ENCODE results near the gene OAS2.
A peak's percentile ranks its signal among the peaks of the same experiment; 100 is the strongest.

Gene OAS2

GRCh38 chr12:113022563-113023297, 44.4 kb downstream of the OAS2 start:
- no peak for DNase-seq

GRCh38 chr12:113027726-113028125, 49.4 kb downstream of the OAS2 start:
- DNase-seq = no peak

- DNase-seq = peak; percentile 44
Observed at GRCh38 chr12:113030875-113031525, 52.7 kb downstream of the OAS2 start.

- DNase-seq = no peak
Observed at GRCh38 chr12:113039911-113040445, 61.7 kb downstream of the OAS2 start.

- DNase-seq = peak; percentile 37
Observed at GRCh38 chr12:113040722-113041171, 62.4 kb downstream of the OAS2 start.

- DNase-seq = no peak
Observed at GRCh38 chr12:113041560-113041959, 63.2 kb downstream of the OAS2 start.

- DNase-seq = no peak
Observed at GRCh38 chr12:113043240-113043639, 64.9 kb downstream of the OAS2 start.

- no peak for DNase-seq
Observed at GRCh38 chr12:113044516-113044915, 66.2 kb downstream of the OAS2 start.

- peak; percentile 83 for DNase-seq
Observed at GRCh38 chr12:113048716-113049127, 70.4 kb downstream of the OAS2 start.

GRCh38 chr12:113049976-113050742, 71.8 kb downstream of the OAS2 start:
- peak; percentile 37 for DNase-seq

- no peak for DNase-seq
Observed at GRCh38 chr12:113050795-113051194, 72.5 kb downstream of the OAS2 start.

- no peak for DNase-seq
Observed at GRCh38 chr12:113051759-113052158, 73.4 kb downstream of the OAS2 start.

GRCh38 chr12:113052326-113052725, 74.0 kb downstream of the OAS2 start:
- DNase-seq = no peak

- DNase-seq = no peak
Observed at GRCh38 chr12:113054948-113055486, 76.7 kb downstream of the OAS2 start.

- no peak for DNase-seq
Observed at GRCh38 chr12:113055594-113056380, 77.5 kb downstream of the OAS2 start.

GRCh38 chr12:113056381-113056630, 78.0 kb downstream of the OAS2 start:
- no peak for DNase-seq

GRCh38 chr12:113056631-113057488, 78.5 kb downstream of the OAS2 start, which contains the start of gene DTX1:
DTX1 (plus strand) TSS chr12:113056730; CDS start chr12:113058193, 1,463 bp downstream.
- no peak for DNase-seq

- no peak for DNase-seq
Observed at GRCh38 chr12:113057565-113058485, 79.5 kb downstream of the OAS2 start.

- DNase-seq = no peak
Observed at GRCh38 chr12:113058553-113058952, 80.2 kb downstream of the OAS2 start.

GRCh38 chr12:113059071-113059595, 80.8 kb downstream of the OAS2 start:
- DNase-seq = no peak

Measured in OCI-M1 (cell line).